Mesenchymal stem cell (in vitro differentiated cells and primary cell): Measurements from ENCODE around the gene GRK4.

Experiments
- DNase-seq: peaks from one replicate; pipeline ENCODE4 v3.0.0-alpha.2; 2013
- H2AFZ ChIP-seq: one replicate; pipeline ENCODE4 v1.6.1; 2013; ENCODE audit warnings: low read depth, mild to moderate bottlenecking, control low read depth, inconsistent platforms, low read length, moderate library complexity
- H2AK5ac ChIP-seq: 2 replicates; pipeline ENCODE4 v1.6.1; 2013; ENCODE audit warnings: low read length, moderate library complexity, mild to moderate bottlenecking, inconsistent platforms; ENCODE audit not compliant: severe bottlenecking
- H2BK120ac ChIP-seq: one replicate; pipeline ENCODE4 v1.6.1; 2013; ENCODE audit warnings: low read depth, mild to moderate bottlenecking, inconsistent platforms, low read length, moderate library complexity
- H2BK12ac ChIP-seq, 2 experiments: one replicate each; pipeline ENCODE4 v1.6.1; 2013; ENCODE audit warnings: inconsistent platforms in 2 of 2, low read length in 2 of 2, mild to moderate bottlenecking in 2 of 2, moderate library complexity in 2 of 2, control low read depth in 1 of 2
- H2BK15ac ChIP-seq: one replicate; pipeline ENCODE4 v1.6.1; 2013; ENCODE audit warnings: mild to moderate bottlenecking, low read depth, inconsistent platforms; ENCODE audit not compliant: poor library complexity, severe bottlenecking
- H2BK5ac ChIP-seq: 2 replicates; pipeline ENCODE4 v1.6.1; 2013; ENCODE audit warnings: low read depth, mild to moderate bottlenecking, low read length, control low read depth, inconsistent platforms; ENCODE audit not compliant: poor library complexity, severe bottlenecking
- H3K14ac ChIP-seq, 2 experiments: one replicate each; pipeline ENCODE4 v1.6.1; 2013; ENCODE audit warnings: inconsistent platforms in 2 of 2, low read length in 2 of 2, control low read depth in 1 of 2, mild to moderate bottlenecking in 1 of 2, moderate library complexity in 1 of 2
- H3K18ac ChIP-seq, 2 experiments: one replicate each; pipeline ENCODE4 v1.6.1; 2013; ENCODE audit warnings: inconsistent platforms in 2 of 2, low read length in 2 of 2, control low read depth in 1 of 2, low read depth in 1 of 2, mild to moderate bottlenecking in 1 of 2
- H3K23ac ChIP-seq, 2 experiments: one replicate each; pipeline ENCODE4 v1.6.1; 2013; ENCODE audit warnings: inconsistent platforms in 2 of 2, low read length in 2 of 2, mild to moderate bottlenecking in 2 of 2, moderate library complexity in 2 of 2, control low read depth in 1 of 2
- H3K27ac ChIP-seq: 2 replicates; pipeline ENCODE4 v1.5.1; 2013; ENCODE audit warnings: mild to moderate bottlenecking, moderate library complexity, low read length, control low read depth, inconsistent platforms; ENCODE audit not compliant: poor library complexity, severe bottlenecking
- H3K27me3 ChIP-seq, 2 experiments: 2 replicates each; pipeline versions ENCODE4 v1.6.1 to v1.7.0; 2013; ENCODE audit warnings: low read length in 2 of 2, mild to moderate bottlenecking in 2 of 2, moderate library complexity in 2 of 2, control low read depth in 1 of 2, inconsistent platforms in 1 of 2; ENCODE audit not compliant: control insufficient read depth in 1 of 2, insufficient read depth in 1 of 2
- H3K36me3 ChIP-seq, 2 experiments: 2 replicates each; pipeline versions ENCODE4 v1.6.1 to v1.7.0; 2013; ENCODE audit warnings: low read length in 2 of 2, control low read depth in 1 of 2, inconsistent platforms in 1 of 2, low read depth in 1 of 2, mild to moderate bottlenecking in 1 of 2; ENCODE audit not compliant: insufficient read depth in 2 of 2, control insufficient read depth in 1 of 2
- H3K4ac ChIP-seq, 2 experiments: one replicate each; pipeline ENCODE4 v1.6.1; 2013; ENCODE audit warnings: inconsistent platforms in 2 of 2, low read length in 2 of 2, mild to moderate bottlenecking in 2 of 2, moderate library complexity in 2 of 2, control low read depth in 1 of 2, low read depth in 1 of 2
- H3K4me1 ChIP-seq: 2 replicates; pipeline ENCODE4 v1.6.1; 2013; ENCODE audit warnings: low read depth, low read length, control low read depth; ENCODE audit not compliant: control insufficient read depth, insufficient read depth
- H3K4me2 ChIP-seq: 2 replicates; pipeline ENCODE4 v1.6.1; 2013; ENCODE audit warnings: low read length, mild to moderate bottlenecking, inconsistent platforms; ENCODE audit not compliant: poor library complexity, severe bottlenecking
- H3K4me3 ChIP-seq, 2 experiments: 2 replicates each; pipeline versions ENCODE4 v1.5.1 to v1.7.0; 2013; ENCODE audit warnings: low read length in 2 of 2, mild to moderate bottlenecking in 2 of 2, control low read depth in 1 of 2, low read depth in 1 of 2; ENCODE audit not compliant: insufficient read depth in 1 of 2
- H3K79me1 ChIP-seq: replicated peaks from 2 replicates; pipeline ENCODE4 v1.6.1; 2013; ENCODE audit warnings: mild to moderate bottlenecking, control low read depth, low read length, inconsistent platforms; ENCODE audit not compliant: poor library complexity, severe bottlenecking
- H3K9ac ChIP-seq: 2 replicates; pipeline ENCODE4 v1.7.0; 2013; ENCODE audit warnings: mild to moderate bottlenecking, low read length, moderate library complexity
- H3K9me3 ChIP-seq: 2 replicates; pipeline ENCODE4 v1.7.0; 2013; ENCODE audit warnings: mild to moderate bottlenecking, low read length; ENCODE audit not compliant: control insufficient read depth
- H4K8ac ChIP-seq: one replicate; pipeline ENCODE4 v1.6.1; 2013; ENCODE audit warnings: inconsistent platforms, mild to moderate bottlenecking, low read length, moderate library complexity
- H4K91ac ChIP-seq: one replicate; pipeline ENCODE4 v1.6.1; 2013; ENCODE audit warnings: mild to moderate bottlenecking, low read length, inconsistent platforms
- WGBS: methylation state at CpG from one replicate; pipeline ENCODE4 v1.1.7; 2013; ENCODE audit warnings: mixed read lengths; 5-methylcytosine and 5-hydroxymethylcytosine counted together

Gene GRK4

GRCh38 chr4:2941138-2942036, 22.0 kb upstream of the GRK4 start:
- Histone ChIP-seq H3K9ac (no peak overlapping the region), H4K8ac (no peak overlapping the region)
- 94% methylated on average over 24 of the region's 24 CpGs for WGBS

DNA sequence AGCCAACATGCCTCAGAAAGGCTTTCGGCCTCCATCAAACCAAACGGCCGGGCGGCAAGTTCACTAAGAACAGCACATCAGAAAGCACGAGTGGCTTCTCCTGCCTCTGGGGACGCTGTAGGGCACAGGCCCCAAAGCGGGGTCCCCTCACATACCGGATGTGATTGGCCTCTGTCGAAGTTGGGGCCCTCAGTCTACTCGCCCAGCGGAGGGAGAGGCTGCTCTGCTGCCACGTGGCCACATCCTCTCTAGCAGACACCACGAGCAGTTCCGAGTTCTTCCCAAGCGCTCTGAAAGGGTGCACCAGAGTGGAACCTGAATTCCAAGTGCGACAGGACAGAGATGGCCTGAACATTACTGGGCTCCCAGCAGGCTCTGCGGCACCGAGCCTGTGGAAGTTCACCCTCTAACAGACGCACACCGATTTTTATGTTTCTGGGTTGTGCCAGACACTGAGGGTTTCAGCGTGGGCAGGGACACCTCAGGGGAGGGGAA, 21.3 kb upstream of the GRK4 start:
- H3K4me2 ChIP-seq = no peak overlapping the region
- no peaks in the 10 kb centered on the region for H3K9me3 ChIP-seq
- peak overlapping the region; percentile 35 for H4K91ac ChIP-seq
- H2BK15ac ChIP-seq = no peak overlapping the region
- H3K23ac ChIP-seq = no peak overlapping the region
- H3K9ac ChIP-seq = no peak overlapping the region
- peaks cover 32% of the 10 kb centered on the region for H3K79me1 ChIP-seq
- no peak overlapping the region for H3K27ac ChIP-seq
- peaks cover 86 to 96% of the 10 kb centered on the region in 2 experiments for H3K36me3 ChIP-seq
- H2BK5ac ChIP-seq = no peak overlapping the region
- H4K8ac ChIP-seq = no peak overlapping the region
- H2AK5ac ChIP-seq = no peak overlapping the region
- H3K4me3 ChIP-seq = no peak overlapping the region
- WGBS = 96% methylated on average over 21 of the region's 21 CpGs
- no peak overlapping the region for H3K4ac ChIP-seq
- H3K27me3 ChIP-seq = no peaks in the 10 kb centered on the region
- H3K4me1 ChIP-seq = peaks cover 13% of the 10 kb centered on the region
- no peak overlapping the region for H2BK12ac ChIP-seq
- no peak for DNase-seq
- H2AFZ ChIP-seq = no peak overlapping the region
- H2BK120ac ChIP-seq = no peak overlapping the region
- H3K18ac ChIP-seq = no peak overlapping the region
- H3K14ac ChIP-seq = no peak overlapping the region

More at GRCh38 chr4:2941138-2942036, 22.0 kb upstream of the GRK4 start:
- Histone ChIP-seq H3K4me1 (peaks cover 16% of the 10 kb centered on the region), H4K91ac (no peak overlapping the region), H3K4me3 (no peak overlapping the region), H3K9me3 (no peaks in the 10 kb centered on the region), H3K18ac (no peak overlapping the region), H3K23ac (no peak overlapping the region), H3K4me2 (no peak overlapping the region), H3K36me3 (peaks cover 87 to 96% of the 10 kb centered on the region in 2 experiments), H2BK5ac (no peak overlapping the region), H2AK5ac (no peak overlapping the region), H3K4ac (no peak overlapping the region), H2BK120ac (no peak overlapping the region), H3K27ac (no peak overlapping the region), H3K27me3 (no peaks in the 10 kb centered on the region), H3K79me1 (peaks cover 26% of the 10 kb centered on the region), H2BK15ac (no peak overlapping the region), H2BK12ac (no peak overlapping the region), H2AFZ (no peak overlapping the region), H3K14ac (no peak overlapping the region)
- DNase-seq = no peak

DNA sequence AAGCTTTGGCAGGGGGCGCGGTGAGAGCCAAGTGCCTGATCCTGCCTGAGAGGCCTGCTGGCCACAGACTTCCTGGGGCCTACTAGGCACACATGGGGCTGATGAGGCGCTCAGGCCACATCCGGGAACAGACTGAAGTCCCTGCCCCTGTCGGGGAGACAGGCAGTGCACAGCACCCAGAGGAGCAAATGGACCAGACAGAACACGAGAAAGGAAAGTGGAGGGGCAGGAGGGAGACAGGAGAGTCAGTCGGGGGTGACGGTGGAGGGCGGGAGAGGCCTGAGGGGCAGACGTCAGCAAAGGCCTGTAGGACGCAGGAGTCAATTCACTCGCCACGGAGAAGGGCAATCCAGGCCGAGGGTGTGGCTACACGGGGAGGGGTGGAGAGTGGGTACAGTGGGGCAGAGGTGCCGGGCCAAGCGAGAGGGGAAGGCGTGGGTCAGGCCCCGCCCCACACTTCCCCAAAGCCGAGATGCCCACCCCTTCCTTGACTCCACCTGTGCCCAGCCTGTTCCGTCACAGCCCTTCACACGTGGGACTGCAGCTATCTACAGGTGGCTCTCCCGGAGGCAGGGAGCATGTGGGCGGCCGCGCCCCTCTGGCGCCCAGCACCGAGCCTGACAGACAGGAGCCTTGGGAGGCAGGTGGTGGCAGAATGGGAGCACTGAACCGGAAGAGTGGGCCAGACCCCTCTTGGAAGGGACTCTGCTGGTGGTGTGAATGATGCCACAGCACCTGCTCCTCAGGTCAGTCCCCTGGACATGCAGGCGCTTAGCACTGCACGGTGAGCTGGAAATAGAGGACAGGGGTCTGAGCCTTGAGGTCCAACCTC, 20.6 kb upstream of the GRK4 start:
- Histone ChIP-seq H2BK15ac (no peak overlapping the region), H4K8ac (no peak overlapping the region), H3K4me2 (no peak overlapping the region), H2BK120ac (no peak overlapping the region), H3K4me1 (peaks cover 12% of the 10 kb centered on the region), H3K27me3 (no peaks in the 10 kb centered on the region), H4K91ac (no peak overlapping the region), H2BK5ac (no peak overlapping the region), H3K79me1 (peaks cover 31% of the 10 kb centered on the region), H2BK12ac (no peak overlapping the region), H3K9me3 (no peaks in the 10 kb centered on the region), H3K27ac (no peak overlapping the region), H3K18ac (no peak overlapping the region), H2AK5ac (no peak overlapping the region), H3K36me3 (peaks cover 85 to 96% of the 10 kb centered on the region in 2 experiments), H3K14ac (no peak overlapping the region), H3K4me3 (no peak overlapping the region), H3K9ac (no peak overlapping the region), H3K23ac (no peak overlapping the region), H2AFZ (no peak overlapping the region), H3K4ac (no peak overlapping the region)
- no peak for DNase-seq
- WGBS = 90% methylated on average over 28 of the region's 31 CpGs
